ENCODE data around the gene CFAP68. TPM values are rescaled to one million over a fixed set of nuclear protein-coding genes. Genes with fewer than 3 reads are reported as not detected.
"Not testable (repeated sequence)": the region's sequence is repeated elsewhere in the genome, so short reads cannot be mapped to it uniquely, and the experiment has no call there.

Gene CFAP68
- total RNA-seq, 1 donor from 2014 or later: 9.6 TPM

DNA sequence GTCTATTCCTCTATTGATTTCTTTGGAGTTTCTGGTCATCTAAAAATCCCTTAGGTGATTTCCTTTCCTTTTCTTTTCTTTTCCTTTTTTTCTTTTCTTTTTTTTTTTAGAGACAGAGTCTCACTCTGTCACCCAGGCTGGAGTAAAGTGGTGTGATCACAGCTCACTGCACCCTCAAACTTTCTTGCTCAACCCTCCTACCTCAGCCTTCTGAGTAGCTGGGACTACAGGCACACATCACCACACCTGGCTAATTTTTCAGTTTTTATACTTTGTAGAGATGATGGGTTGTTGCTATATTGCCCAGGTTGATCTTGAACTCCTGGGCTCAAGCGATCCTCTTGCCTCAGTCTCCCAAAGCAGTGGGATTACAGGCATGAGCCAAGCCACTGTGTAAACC lies 37.4 kb downstream of the CFAP68 start:
- DNase-seq (ENCODE audit: extremely low read depth, low read depth, low spot score): no peak

DNA sequence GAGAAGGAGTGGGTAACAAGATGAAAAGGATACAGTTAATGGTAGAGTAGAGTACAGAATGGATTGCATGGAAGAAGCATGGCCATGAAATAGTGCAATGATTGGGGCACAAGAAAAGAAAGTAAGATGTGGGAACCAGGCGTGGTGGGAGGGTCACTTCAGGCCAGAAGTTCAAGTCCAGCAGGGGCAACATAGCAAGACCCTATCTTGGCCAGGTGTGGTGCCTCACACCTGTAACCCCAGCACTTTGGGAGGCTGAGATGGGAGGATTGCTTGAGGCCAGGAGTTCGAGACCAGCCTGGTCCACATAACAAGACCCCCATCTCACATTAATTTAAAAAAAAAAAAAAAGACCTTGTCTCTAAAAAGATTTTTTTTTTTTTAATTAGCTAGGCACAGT lies 38.0 kb downstream of the CFAP68 start:
- DNase-seq (ENCODE audit: extremely low read depth, low read depth, low spot score): no peak

DNA sequence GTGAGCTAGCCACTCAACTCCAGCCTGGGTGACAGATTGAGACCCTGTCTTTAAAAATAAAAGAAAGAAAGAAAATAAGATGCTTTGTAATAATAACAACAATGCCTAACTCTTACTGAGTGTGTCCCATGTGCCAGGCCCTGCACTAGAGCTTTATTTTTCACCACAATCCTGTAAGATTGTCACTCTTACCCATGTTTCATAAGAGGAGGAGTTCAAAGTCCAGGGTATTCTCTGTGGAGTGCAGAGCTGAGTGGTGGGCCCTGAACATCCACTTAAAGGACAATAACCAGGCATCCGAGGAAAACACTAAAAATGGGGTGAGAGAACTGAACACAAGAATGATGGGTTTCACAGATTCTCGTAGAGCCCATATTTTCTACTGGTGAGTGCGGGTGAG lies 38.4 kb downstream of the CFAP68 start:
- DNase-seq (ENCODE audit: extremely low read depth, low read depth, low spot score): no peak

- DNase-seq (ENCODE audit: extremely low read depth, low read depth, low spot score): no peak
Observed at GRCh38 chr11:111918390-111919256, 39.3 kb downstream of the CFAP68 start, which contains the start of gene C11orf52. Gene C11orf52 (plus strand): TSS chr11:111918913. CDS start chr11:111918973, 60 bp downstream.

DNA sequence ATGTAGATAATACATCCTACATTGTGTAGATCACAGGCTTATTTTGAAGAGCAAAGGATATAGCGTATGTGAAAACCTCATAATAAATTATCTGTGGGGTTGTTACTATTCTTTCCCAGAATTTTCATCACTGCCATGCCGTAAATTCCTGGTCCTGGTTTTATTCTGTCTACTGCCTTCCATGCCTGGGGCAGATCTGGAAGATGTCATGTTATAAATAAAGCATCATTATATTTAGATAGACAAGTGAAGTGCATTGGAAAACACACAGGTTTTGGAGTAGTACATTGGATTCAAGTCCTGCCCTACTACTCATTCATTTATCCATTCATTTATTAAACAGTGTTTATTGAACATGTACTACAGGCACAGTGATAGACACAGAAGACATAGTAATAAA lies 41.6 kb downstream of the CFAP68 start:
- no peak for DNase-seq (ENCODE audit: extremely low read depth, low read depth, low spot score)

GRCh38 chr11:111921541-111922230 lies 42.3 kb downstream of the CFAP68 start:
- DNase-seq (ENCODE audit: extremely low read depth, low read depth, low spot score): no peak

- no peak for DNase-seq (ENCODE audit: extremely low read depth, low read depth, low spot score)
Observed at GRCh38 chr11:111922803-111923202, 43.5 kb downstream of the CFAP68 start.

DNA sequence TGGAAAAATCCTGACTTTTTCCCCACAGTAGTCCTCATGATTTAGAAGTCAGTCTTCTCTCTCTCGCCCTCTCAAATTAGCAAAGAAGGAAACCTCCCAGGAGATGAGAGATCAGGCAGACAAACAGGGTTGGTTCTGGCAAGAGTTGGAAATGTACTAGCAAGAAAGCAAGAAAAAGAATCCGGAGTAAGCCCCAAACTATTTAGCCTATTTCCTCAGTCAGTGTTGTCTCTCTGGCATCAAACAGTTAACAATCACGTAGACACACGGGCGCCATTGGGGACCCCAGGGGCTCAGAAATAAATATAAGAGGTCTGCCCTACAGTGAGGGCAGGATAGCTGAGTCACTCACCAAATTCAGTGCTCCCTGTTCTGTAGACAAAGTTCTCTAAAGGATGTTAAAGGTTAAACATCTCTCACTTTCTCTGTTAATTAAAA lies 44.0 kb downstream of the CFAP68 start:
- no peak for DNase-seq (ENCODE audit: extremely low read depth, low read depth, low spot score)

GRCh38 chr11:111923951-111924350 lies 44.6 kb downstream of the CFAP68 start:
- DNase-seq (ENCODE audit: extremely low read depth, low read depth, low spot score): no peak

DNA sequence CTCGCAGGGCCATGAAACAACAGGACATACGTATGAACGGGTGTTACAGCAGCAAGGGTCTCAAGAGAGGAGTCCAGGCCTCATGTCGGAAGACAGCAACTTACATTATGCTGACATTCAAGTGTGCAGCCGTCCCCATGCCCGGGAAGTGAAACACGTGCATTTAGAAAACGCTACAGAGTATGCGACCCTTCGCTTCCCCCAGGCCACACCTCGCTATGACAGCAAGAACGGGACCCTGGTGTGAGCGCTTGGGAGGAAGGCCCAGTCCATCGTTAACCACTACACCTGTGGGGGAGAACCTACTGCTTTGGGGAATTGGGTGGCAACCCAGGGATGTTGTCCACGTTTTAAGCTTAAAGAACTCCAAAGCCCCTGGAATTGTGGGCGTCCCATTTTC lies 46.6 kb downstream of the CFAP68 start:
- DNase-seq (ENCODE audit: extremely low read depth, low read depth, low spot score): no peak

DNA sequence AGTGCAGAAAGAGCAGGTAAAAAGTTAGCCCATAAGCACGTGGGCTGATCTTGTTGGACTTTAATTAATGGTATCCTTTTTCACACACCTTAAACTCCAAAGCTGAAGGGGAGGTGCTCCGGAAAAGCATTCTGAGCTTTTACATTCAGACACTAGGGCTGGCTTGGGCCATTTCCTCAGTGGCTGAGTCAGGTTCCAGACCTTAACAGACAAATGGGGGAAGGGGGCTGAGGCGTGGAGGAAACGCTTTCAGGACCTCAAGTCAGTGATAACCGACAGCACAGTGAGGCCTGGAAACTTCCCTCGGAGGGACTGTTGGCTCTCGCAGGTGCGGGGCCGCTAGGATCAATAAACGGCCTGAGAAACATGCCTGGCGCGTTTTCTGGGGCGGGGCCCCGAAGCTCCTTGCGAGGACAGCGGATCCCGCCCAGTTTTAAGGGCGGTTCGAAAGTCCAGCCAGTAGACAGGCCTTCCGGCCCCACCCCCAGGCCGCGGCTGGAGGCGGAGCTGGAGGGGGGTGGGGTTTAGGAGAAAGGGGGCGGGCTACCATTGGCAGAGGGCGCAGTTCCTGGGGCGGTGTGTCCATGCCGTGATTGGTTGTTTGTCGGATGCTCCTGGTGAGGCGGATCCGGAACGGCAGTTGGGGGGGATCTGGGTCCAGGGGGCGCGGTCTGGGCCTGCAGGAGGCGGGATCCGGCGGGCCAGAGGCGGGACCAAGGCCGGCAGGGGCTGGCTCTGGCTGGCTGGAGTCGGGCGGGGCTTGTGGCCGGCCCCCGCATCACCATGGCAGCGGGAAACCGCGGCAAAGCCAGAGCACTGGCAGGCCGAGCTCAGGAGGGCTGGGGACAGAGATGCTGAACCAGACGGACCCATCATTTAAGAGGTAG lies 47.4 kb downstream of the CFAP68 start:
- DNase-seq (ENCODE audit: extremely low read depth, low read depth, low spot score): peak; percentile 65

DNA sequence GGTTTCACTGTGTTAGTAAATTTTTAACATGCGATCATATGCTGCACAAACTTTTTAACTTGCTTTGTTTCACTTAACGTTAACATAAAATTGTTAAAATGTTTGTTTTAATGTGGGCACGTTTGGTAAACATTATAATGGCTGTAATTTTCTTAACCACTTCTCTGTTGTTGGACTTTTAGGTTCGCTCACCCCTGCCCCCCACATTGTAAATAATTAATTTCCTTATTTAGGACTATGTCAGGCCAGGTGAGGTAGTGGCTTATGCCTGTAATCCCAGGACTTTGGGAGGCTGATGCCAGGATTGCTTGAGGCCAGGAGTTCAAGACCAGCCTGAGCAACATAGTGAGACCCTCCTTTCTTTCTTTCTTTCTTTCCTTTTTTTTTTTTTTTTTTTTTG lies 51.1 kb downstream of the CFAP68 start:
- DNase-seq (ENCODE audit: extremely low read depth, low read depth, low spot score): no peak

GRCh38 chr11:111932611-111932950 lies 53.2 kb downstream of the CFAP68 start:
- no peak for DNase-seq (ENCODE audit: extremely low read depth, low read depth, low spot score)

- DNase-seq (ENCODE audit: extremely low read depth, low read depth, low spot score): not testable (repeated sequence)
Observed at GRCh38 chr11:111933176-111933575, 53.8 kb downstream of the CFAP68 start.

GRCh38 chr11:111933872-111934271 lies 54.5 kb downstream of the CFAP68 start:
- no peak for DNase-seq (ENCODE audit: extremely low read depth, low read depth, low spot score)

DNA sequence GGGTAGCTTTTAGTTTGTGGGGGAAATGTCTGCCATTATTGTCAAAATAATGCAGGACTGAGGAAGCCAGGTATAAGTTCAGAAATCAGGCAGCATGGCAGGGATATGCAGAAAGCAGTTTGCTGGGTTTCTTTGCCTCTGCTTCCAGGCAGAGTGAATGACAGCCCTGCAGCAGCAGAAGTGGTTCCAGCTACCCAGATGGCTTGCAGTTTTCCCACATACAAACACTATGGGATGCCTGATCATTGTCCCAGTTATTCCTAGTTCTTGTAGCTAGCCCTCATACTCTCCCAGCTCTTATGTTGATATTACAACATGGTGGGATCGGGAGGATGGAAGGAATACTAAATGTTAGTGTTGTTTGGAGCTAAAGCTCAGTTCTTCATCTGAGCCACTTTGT lies 55.0 kb downstream of the CFAP68 start:
- no peak for DNase-seq (ENCODE audit: extremely low read depth, low read depth, low spot score)

Other genes starting within 250 kb of the CFAP68 start
- 30.1 and 33.4 TPM in 2 replicates for gene PPP2R1B, start 113.2 kb upstream of the CFAP68 start, total RNA-seq
- gene ALG9, start 8.0 kb upstream of the CFAP68 start, total RNA-seq: 22.7 and 29.3 TPM in 2 replicates
- gene FDXACB1, start 376 bp upstream of the CFAP68 start, total RNA-seq: 1.1 and 3.2 TPM in 2 replicates
- gene CRYAB, start 32.2 kb downstream of the CFAP68 start, total RNA-seq: 2.1 and 5.0 TPM in 2 replicates
- gene HSPB2, start 33.2 kb downstream of the CFAP68 start, total RNA-seq: 0.10 TPM in 1 of 2 replicates, not detected in the other
- 0.18 and 1.1 TPM in 2 replicates for gene C11orf52, start 39.4 kb downstream of the CFAP68 start, total RNA-seq
- gene DIXDC1, start 57.8 kb downstream of the CFAP68 start, total RNA-seq: 7.9 and 12.1 TPM in 2 replicates
- 26.3 and 28.8 TPM in 2 replicates for gene DLAT, start 145.9 kb downstream of the CFAP68 start, total RNA-seq
- gene PIH1D2, start 194.5 kb downstream of the CFAP68 start, total RNA-seq: 0.41 and 1.5 TPM in 2 replicates
- 10.5 and 14.4 TPM in 2 replicates for gene NKAPD1, start 194.8 kb downstream of the CFAP68 start, total RNA-seq
- 39.2 and 43.8 TPM in 2 replicates for gene TIMM8B, start 207.2 kb downstream of the CFAP68 start, total RNA-seq
- gene SDHD, start 207.3 kb downstream of the CFAP68 start, total RNA-seq: 63.7 and 76.6 TPM in 2 replicates